Colonic mucosa (tissue), 4 donors: ENCODE measurements around the gene TMEM117. TPM values are rescaled to one million over a fixed set of nuclear protein-coding genes. Genes with fewer than 3 reads are reported as not detected.

Source experiments
- DNase-seq: peaks from one replicate; pipeline ENCODE4 v3.0.0-alpha.2; 2020
- H3K27ac ChIP-seq: fragments of 200-600 bp; one replicate; pipeline ENCODE4 v1.8.0; 2021
- H3K27me3 ChIP-seq: fragments of 200-600 bp; one replicate; pipeline ENCODE4 v1.8.0; 2021
- H3K36me3 ChIP-seq: fragments of 200-600 bp; one replicate; pipeline ENCODE4 v1.8.0; 2021
- H3K4me1 ChIP-seq: fragments of 200-600 bp; one replicate; pipeline ENCODE4 v1.8.0; 2021; ENCODE audit warnings: mild to moderate bottlenecking
- H3K4me3 ChIP-seq: fragments of 200-600 bp; one replicate; pipeline ENCODE4 v1.8.0; 2021
- H3K9ac ChIP-seq, 2 donors: one replicate each; pipeline ENCODE4 v1.7.0; 2013; ENCODE audit warnings: control low read depth in 2 of 2, low read depth in 2 of 2, low read length in 2 of 2
- H3K9me3 ChIP-seq: fragments of 200-600 bp; one replicate; pipeline ENCODE4 v1.8.0; 2021
- CTCF ChIP-seq: fragments of 200-600 bp; IDR thresholded peaks from one replicate; pipeline ENCODE4 v1.8.0; 2022; ENCODE audit warnings: antibody characterized with exemption, mild to moderate bottlenecking
- intact Hi-C: fragments of 100-400 bp; cut with DNase I; formaldehyde crosslinking; loops from one replicate; pipeline ENCODE4 v1.14.1; 2022
- total RNA-seq, 2 donors: library from RNA; stranded (reverse); fragmentation: NEBNext Ultra II Directional in 1 of 2; extraction: Animal tissue kit (Norgen Biotek cat#: 25700) in 1 of 2; gene quantifications; one replicate each; pipeline ENCODE4 v1.2.1, GENCODE V29; 2021
- donor health status: healthy.
- donor health status: DM: no; HTN: no; CAD: no.
- donor health status: DM: no; HTN: no; CAD: no.

Gene TMEM117
- total RNA-seq, 2 donors from 2014 or later: 7.4 to 8.0 TPM

GRCh38 chr12:44225149-44225510 is 389.2 kb downstream of the TMEM117 start:
- Histone ChIP-seq H3K9ac (no peak overlapping the region), H3K27ac (no peak overlapping the region), H3K4me1 (no peaks in the 10 kb centered on the region), H3K9me3 (no peaks in the 10 kb centered on the region), H3K36me3 (no peaks in the 10 kb centered on the region), H3K4me3 (no peak overlapping the region), H3K27me3 (no peaks in the 10 kb centered on the region)
- no peak for TF ChIP-seq CTCF
- intact Hi-C loops: no loop called here
- no peak for DNase-seq

GRCh38 chr12:44227616-44228015 is 391.7 kb downstream of the TMEM117 start:
- Histone ChIP-seq H3K4me1 (no peaks in the 10 kb centered on the region), H3K9ac (no peak overlapping the region), H3K4me3 (no peak overlapping the region), H3K9me3 (no peaks in the 10 kb centered on the region), H3K27me3 (no peaks in the 10 kb centered on the region), H3K27ac (no peak overlapping the region), H3K36me3 (no peaks in the 10 kb centered on the region)
- TF ChIP-seq CTCF: no peak
- intact Hi-C loops: no loop called here
- DNase-seq: no peak

- H3K36me3 ChIP-seq: no peaks in the 10 kb centered on the region
- no peak overlapping the region for H3K27ac ChIP-seq
- H3K4me3 ChIP-seq: no peak overlapping the region
- H3K4me1 ChIP-seq: no peaks in the 10 kb centered on the region
- no peaks in the 10 kb centered on the region for H3K27me3 ChIP-seq
- no peaks in the 10 kb centered on the region for H3K9me3 ChIP-seq
- no peak for TF ChIP-seq CTCF
- H3K9ac ChIP-seq: no peak overlapping the region
- DNase-seq: no peak
- intact Hi-C loops: no loop called here
These were observed 394.0 kb downstream of the TMEM117 start for GRCh38 chr12:44229846-44230245.

GRCh38 chr12:44235674-44236073 is 399.8 kb downstream of the TMEM117 start:
- H3K4me3 ChIP-seq: no peak overlapping the region

GRCh38 chr12:44240186-44240585 is 404.3 kb downstream of the TMEM117 start:
- TF ChIP-seq CTCF: no peak
- H3K4me3 ChIP-seq: no peak overlapping the region
- no peaks in the 10 kb centered on the region for H3K9me3 ChIP-seq
- no peaks in the 10 kb centered on the region for H3K27me3 ChIP-seq
- DNase-seq: no peak
- no peaks in the 10 kb centered on the region for H3K4me1 ChIP-seq
- H3K27ac ChIP-seq: no peak overlapping the region
- no peak overlapping the region for H3K9ac ChIP-seq
- H3K36me3 ChIP-seq: no peaks in the 10 kb centered on the region
- intact Hi-C loops: no loop called here

More at GRCh38 chr12:44235674-44236073, 399.8 kb downstream of the TMEM117 start:
- no peaks in the 10 kb centered on the region for H3K36me3 ChIP-seq
- no peak overlapping the region for H3K9ac ChIP-seq
- no peaks in the 10 kb centered on the region for H3K4me1 ChIP-seq
- no peak overlapping the region for H3K27ac ChIP-seq
- DNase-seq: no peak
- intact Hi-C loops: no loop called here
- no peaks in the 10 kb centered on the region for H3K9me3 ChIP-seq
- no peaks in the 10 kb centered on the region for H3K27me3 ChIP-seq
- no peak for TF ChIP-seq CTCF

GRCh38 chr12:44245932-44246331 is 410.1 kb downstream of the TMEM117 start:
- H3K9me3 ChIP-seq: no peaks in the 10 kb centered on the region
- no peaks in the 10 kb centered on the region for H3K27me3 ChIP-seq
- H3K4me3 ChIP-seq: no peak overlapping the region
- H3K36me3 ChIP-seq: no peaks in the 10 kb centered on the region
- no peaks in the 10 kb centered on the region for H3K4me1 ChIP-seq
- TF ChIP-seq CTCF: no peak
- intact Hi-C loops: no loop called here
- DNase-seq: no peak
- no peak overlapping the region for H3K9ac ChIP-seq
- H3K27ac ChIP-seq: no peak overlapping the region
